Measurements from ENCODE around the gene DHX30.

- no peak for TF ChIP-seq CTCF (IDR thresholded peaks at IDR 0.05; ENCODE audit: poor library complexity)
- TF ChIP-seq EZH2 (IDR thresholded peaks at IDR 0.05; ENCODE audit: borderline replicate concordance) = no peak
Measured at GRCh38 chr3:47847260-47847659, 44.3 kb downstream of the DHX30 start.
